HEK293 (cell line): ENCODE data around the gene RNASE8.

Experiments used
- EGR2 ChIP-seq: fragments of 450-650 bp; formaldehyde crosslinking; IDR thresholded peaks from 2 replicates; pipeline ENCODE4 v1.5.1; 2016; ENCODE audit warnings: low read depth, missing biosample characterization, missing genetic modification characterization
- GFI1B ChIP-seq: fragments of 450-650 bp; formaldehyde crosslinking; IDR thresholded peaks from 2 replicates; pipeline ENCODE4 v1.5.1; 2016; ENCODE audit warnings: missing biosample characterization, missing genetic modification characterization
- INSM2 ChIP-seq: fragments of 450-650 bp; formaldehyde crosslinking; IDR thresholded peaks from 2 replicates; pipeline ENCODE4 v1.5.1; 2016; ENCODE audit warnings: missing biosample characterization, missing genetic modification characterization
- MZF1 ChIP-seq: fragments of 450-650 bp; formaldehyde crosslinking; IDR thresholded peaks from 2 replicates; pipeline ENCODE4 v1.5.1; 2017; ENCODE audit warnings: missing biosample characterization, missing genetic modification characterization, borderline replicate concordance
- OSR2 ChIP-seq: fragments of 450-650 bp; formaldehyde crosslinking; IDR thresholded peaks from 2 replicates; pipeline ENCODE4 v1.5.1; 2016; ENCODE audit warnings: missing biosample characterization, missing genetic modification characterization
- ZNF10 ChIP-seq: fragments of 450-650 bp; formaldehyde crosslinking; IDR thresholded peaks from 2 replicates; pipeline ENCODE4 v1.5.1; 2017; ENCODE audit warnings: missing biosample characterization, missing genetic modification characterization
- ZNF121 ChIP-seq: fragments of 450-650 bp; formaldehyde crosslinking; IDR thresholded peaks from 2 replicates; pipeline ENCODE4 v1.5.1; 2016; ENCODE audit warnings: missing biosample characterization, missing genetic modification characterization
- ZNF174 ChIP-seq: fragments of 450-650 bp; formaldehyde crosslinking; IDR thresholded peaks from 2 replicates; pipeline ENCODE4 v1.5.0; 2017; ENCODE audit warnings: missing biosample characterization, mild to moderate bottlenecking, missing genetic modification characterization
- ZNF239 ChIP-seq: fragments of 450-650 bp; formaldehyde crosslinking; IDR thresholded peaks from 2 replicates; pipeline ENCODE4 v1.5.1; 2016; ENCODE audit warnings: missing biosample characterization, missing genetic modification characterization
- ZNF24 ChIP-seq: fragments of 450-650 bp; formaldehyde crosslinking; IDR thresholded peaks from 2 replicates; pipeline ENCODE4 v1.5.1; 2016; ENCODE audit warnings: missing biosample characterization, missing genetic modification characterization
- ZNF26 ChIP-seq: fragments of 450-650 bp; formaldehyde crosslinking; IDR thresholded peaks from 2 replicates; pipeline ENCODE4 v1.5.1; 2016; ENCODE audit warnings: missing biosample characterization, missing genetic modification characterization
- ZNF280C ChIP-seq: fragments of 450-650 bp; formaldehyde crosslinking; IDR thresholded peaks from 2 replicates; pipeline ENCODE4 v1.5.1; 2016; ENCODE audit warnings: missing biosample characterization, missing genetic modification characterization
- ZNF341 ChIP-seq: fragments of 450-650 bp; formaldehyde crosslinking; IDR thresholded peaks from 2 replicates; pipeline ENCODE4; 2016; ENCODE audit warnings: low read depth, missing biosample characterization, missing genetic modification characterization
- ZNF426 ChIP-seq: fragments of 450-650 bp; formaldehyde crosslinking; IDR thresholded peaks from 2 replicates; pipeline ENCODE4 v1.5.1; 2017; ENCODE audit warnings: missing biosample characterization, missing genetic modification characterization, mild to moderate bottlenecking, inconsistent platforms, moderate library complexity
- ZNF513 ChIP-seq: fragments of 450-650 bp; IDR thresholded peaks from 2 replicates; pipeline ENCODE4 v1.5.1; 2018; ENCODE audit warnings: missing biosample characterization, missing genetic modification characterization
- ZNF585B ChIP-seq: fragments of 450-650 bp; formaldehyde crosslinking; IDR thresholded peaks from 2 replicates; pipeline ENCODE4 v1.5.1; 2016; ENCODE audit warnings: missing biosample characterization, missing genetic modification characterization
- ZNF596 ChIP-seq: fragments of 450-650 bp; IDR thresholded peaks from 2 replicates; pipeline ENCODE4 v1.5.0; 2018; ENCODE audit warnings: missing biosample characterization, mild to moderate bottlenecking, missing genetic modification characterization, moderate library complexity
- ZNF664 ChIP-seq: fragments of 450-650 bp; formaldehyde crosslinking; IDR thresholded peaks from 2 replicates; pipeline ENCODE4 v1.5.1; 2016; ENCODE audit warnings: missing biosample characterization, missing genetic modification characterization
- ZNF677 ChIP-seq: fragments of 450-650 bp; IDR thresholded peaks from 2 replicates; pipeline ENCODE4 v1.5.0; 2018; ENCODE audit warnings: missing biosample characterization, mild to moderate bottlenecking, missing genetic modification characterization, moderate library complexity
- ZNF777 ChIP-seq: fragments of 450-650 bp; formaldehyde crosslinking; IDR thresholded peaks from 2 replicates; pipeline ENCODE4 v1.5.1; 2017; ENCODE audit warnings: missing biosample characterization, missing genetic modification characterization, borderline replicate concordance
- TF ChIP-seq, protein P1 (sequence below): fragments of 450-650 bp; formaldehyde crosslinking; IDR thresholded peaks from 2 replicates; pipeline ENCODE4 v1.5.1; 2017; ENCODE audit warnings: missing biosample characterization, missing genetic modification characterization
- TF ChIP-seq, protein P2 (sequence below): fragments of 450-650 bp; formaldehyde crosslinking; IDR thresholded peaks from 2 replicates; pipeline ENCODE4 v1.5.1; 2016; ENCODE audit warnings: missing biosample characterization, missing genetic modification characterization
- TF ChIP-seq, protein P3 (sequence below): fragments of 450-650 bp; formaldehyde crosslinking; IDR thresholded peaks from 2 replicates; pipeline ENCODE4 v1.5.1; 2016; ENCODE audit warnings: missing biosample characterization, missing genetic modification characterization
- TF ChIP-seq, protein P4 (sequence below): fragments of 450-650 bp; formaldehyde crosslinking; IDR thresholded peaks from 2 replicates; pipeline ENCODE4 v1.5.1; 2016; ENCODE audit warnings: missing biosample characterization, missing genetic modification characterization

Gene RNASE8

DNA sequence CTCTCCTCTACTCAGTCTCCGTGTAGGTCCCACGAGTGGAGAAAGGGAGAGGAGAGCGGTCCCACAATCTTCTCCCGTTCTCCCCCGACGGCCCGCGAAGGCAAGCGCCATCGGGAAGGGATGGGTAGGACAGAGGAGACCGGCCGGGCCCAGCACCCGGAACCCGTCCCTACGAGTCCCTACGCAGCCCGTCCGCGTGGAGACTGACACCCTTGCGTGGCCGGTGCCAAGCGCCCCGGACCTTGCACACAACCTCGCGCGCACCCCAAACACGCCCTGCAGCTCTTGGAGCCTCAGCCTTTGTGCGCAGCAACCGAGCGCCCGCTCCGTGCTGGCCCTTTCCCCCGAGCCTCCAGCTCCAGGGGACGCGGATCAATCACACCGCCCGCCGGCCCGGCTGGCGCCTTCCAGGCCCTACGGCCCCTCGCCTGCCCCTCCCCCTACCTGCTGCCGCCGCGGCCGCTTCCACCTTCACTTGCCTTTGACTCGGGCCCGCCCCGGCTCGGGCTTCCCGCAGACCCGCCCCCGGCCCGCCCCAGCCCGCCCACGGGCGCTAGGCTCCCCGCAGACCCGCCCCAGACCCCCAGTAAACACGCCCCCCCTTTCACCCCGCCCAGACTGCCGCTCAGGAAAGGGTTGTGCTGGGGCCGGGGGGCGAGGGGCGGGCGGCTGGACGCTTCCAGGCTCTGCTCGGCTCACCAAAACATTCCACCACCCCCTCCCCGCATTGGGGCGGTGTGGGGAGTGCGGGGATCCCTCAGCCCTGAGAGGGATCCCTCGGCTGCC is 32.8 kb upstream of the RNASE8 start, which contains the start of gene NDRG2 (continued):
- TF ChIP-seq ZNF677 (tag by site-specific recombination) (no peak), ZNF426 (tag by site-specific recombination) (no peak), ZNF513 (tag by site-specific recombination) (no peak), GFI1B (tag by site-specific recombination) (no peak), ZNF26 (tag by site-specific recombination) (no peak), ZNF10 (tag by site-specific recombination) (no peak), ZNF341 (tag by site-specific recombination) (no peak), ZNF174 (tag by site-specific recombination) (no peak), ZNF239 (tag by site-specific recombination) (no peak), OSR2 (tag by site-specific recombination) (no peak), ZNF664 (tag by site-specific recombination) (no peak), ZNF24 (tag by site-specific recombination) (no peak), EGR2 (tag by site-specific recombination) (no peak), ZNF777 (tag by site-specific recombination) (peak; percentile 84; the same call in 1 of the 2 replicates), ZNF596 (tag by site-specific recombination) (no peak), MZF1 (0 out of 2 replicates have a peak, but pooled peaks have one; percentile 43), ZNF280C (tag by site-specific recombination) (no peak), ZNF585B (tag by site-specific recombination) (no peak), INSM2 (tag by site-specific recombination) (peak; percentile 22; the same call in 1 of the 2 replicates), ZNF121 (no peak)
- TF ChIP-seq, protein P1, sequence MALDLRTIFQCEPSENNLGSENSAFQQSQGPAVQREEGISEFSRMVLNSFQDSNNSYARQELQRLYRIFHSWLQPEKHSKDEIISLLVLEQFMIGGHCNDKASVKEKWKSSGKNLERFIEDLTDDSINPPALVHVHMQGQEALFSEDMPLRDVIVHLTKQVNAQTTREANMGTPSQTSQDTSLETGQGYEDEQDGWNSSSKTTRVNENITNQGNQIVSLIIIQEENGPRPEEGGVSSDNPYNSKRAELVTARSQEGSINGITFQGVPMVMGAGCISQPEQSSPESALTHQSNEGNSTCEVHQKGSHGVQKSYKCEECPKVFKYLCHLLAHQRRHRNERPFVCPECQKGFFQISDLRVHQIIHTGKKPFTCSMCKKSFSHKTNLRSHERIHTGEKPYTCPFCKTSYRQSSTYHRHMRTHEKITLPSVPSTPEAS: 0 out of 2 replicates have a peak, but pooled peaks have one; percentile 10
- TF ChIP-seq, protein P2, sequence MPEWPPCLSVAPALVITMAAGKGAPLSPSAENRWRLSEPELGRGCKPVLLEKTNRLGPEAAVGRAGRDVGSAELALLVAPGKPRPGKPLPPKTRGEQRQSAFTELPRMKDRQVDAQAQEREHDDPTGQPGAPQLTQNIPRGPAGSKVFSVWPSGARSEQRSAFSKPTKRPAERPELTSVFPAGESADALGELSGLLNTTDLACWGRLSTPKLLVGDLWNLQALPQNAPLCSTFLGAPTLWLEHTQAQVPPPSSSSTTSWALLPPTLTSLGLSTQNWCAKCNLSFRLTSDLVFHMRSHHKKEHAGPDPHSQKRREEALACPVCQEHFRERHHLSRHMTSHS (tag by site-specific recombination): no peak
- TF ChIP-seq, protein P3, sequence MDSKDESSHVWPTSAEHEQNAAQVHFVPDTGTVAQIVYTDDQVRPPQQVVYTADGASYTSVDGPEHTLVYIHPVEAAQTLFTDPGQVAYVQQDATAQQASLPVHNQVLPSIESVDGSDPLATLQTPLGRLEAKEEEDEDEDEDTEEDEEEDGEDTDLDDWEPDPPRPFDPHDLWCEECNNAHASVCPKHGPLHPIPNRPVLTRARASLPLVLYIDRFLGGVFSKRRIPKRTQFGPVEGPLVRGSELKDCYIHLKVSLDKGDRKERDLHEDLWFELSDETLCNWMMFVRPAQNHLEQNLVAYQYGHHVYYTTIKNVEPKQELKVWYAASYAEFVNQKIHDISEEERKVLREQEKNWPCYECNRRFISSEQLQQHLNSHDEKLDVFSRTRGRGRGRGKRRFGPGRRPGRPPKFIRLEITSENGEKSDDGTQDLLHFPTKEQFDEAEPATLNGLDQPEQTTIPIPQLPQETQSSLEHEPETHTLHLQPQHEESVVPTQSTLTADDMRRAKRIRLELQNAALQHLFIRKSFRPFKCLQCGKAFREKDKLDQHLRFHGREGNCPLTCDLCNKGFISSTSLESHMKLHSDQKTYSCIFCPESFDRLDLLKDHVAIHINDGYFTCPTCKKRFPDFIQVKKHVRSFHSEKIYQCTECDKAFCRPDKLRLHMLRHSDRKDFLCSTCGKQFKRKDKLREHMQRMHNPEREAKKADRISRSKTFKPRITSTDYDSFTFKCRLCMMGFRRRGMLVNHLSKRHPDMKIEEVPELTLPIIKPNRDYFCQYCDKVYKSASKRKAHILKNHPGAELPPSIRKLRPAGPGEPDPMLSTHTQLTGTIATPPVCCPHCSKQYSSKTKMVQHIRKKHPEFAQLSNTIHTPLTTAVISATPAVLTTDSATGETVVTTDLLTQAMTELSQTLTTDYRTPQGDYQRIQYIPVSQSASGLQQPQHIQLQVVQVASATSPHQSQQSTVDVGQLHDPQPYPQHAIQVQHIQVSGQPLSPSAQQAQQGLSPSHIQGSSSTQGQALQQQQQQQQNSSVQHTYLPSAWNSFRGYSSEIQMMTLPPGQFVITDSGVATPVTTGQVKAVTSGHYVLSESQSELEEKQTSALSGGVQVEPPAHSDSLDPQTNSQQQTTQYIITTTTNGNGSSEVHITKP (tag by site-specific recombination): peak; percentile 40
- TF ChIP-seq, protein P4, sequence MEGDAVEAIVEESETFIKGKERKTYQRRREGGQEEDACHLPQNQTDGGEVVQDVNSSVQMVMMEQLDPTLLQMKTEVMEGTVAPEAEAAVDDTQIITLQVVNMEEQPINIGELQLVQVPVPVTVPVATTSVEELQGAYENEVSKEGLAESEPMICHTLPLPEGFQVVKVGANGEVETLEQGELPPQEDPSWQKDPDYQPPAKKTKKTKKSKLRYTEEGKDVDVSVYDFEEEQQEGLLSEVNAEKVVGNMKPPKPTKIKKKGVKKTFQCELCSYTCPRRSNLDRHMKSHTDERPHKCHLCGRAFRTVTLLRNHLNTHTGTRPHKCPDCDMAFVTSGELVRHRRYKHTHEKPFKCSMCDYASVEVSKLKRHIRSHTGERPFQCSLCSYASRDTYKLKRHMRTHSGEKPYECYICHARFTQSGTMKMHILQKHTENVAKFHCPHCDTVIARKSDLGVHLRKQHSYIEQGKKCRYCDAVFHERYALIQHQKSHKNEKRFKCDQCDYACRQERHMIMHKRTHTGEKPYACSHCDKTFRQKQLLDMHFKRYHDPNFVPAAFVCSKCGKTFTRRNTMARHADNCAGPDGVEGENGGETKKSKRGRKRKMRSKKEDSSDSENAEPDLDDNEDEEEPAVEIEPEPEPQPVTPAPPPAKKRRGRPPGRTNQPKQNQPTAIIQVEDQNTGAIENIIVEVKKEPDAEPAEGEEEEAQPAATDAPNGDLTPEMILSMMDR (tag by site-specific recombination): 0 out of 2 replicates have a peak, but pooled peaks have one; percentile 9
